Mesenchymal stem cell (in vitro differentiated cells and primary cell): ENCODE data around the gene NDUFAF3.

Experiments used
- DNase-seq: peaks from one replicate; pipeline ENCODE4 v3.0.0-alpha.2; 2013
- H2AFZ ChIP-seq: one replicate; pipeline ENCODE4 v1.6.1; 2013; ENCODE audit warnings: low read depth, mild to moderate bottlenecking, control low read depth, inconsistent platforms, low read length, moderate library complexity
- H2AK5ac ChIP-seq: 2 replicates; pipeline ENCODE4 v1.6.1; 2013; ENCODE audit warnings: low read length, moderate library complexity, mild to moderate bottlenecking, inconsistent platforms; ENCODE audit not compliant: severe bottlenecking
- H2BK120ac ChIP-seq: one replicate; pipeline ENCODE4 v1.6.1; 2013; ENCODE audit warnings: low read depth, mild to moderate bottlenecking, inconsistent platforms, low read length, moderate library complexity
- H2BK12ac ChIP-seq, 2 experiments: one replicate each; pipeline ENCODE4 v1.6.1; 2013; ENCODE audit warnings: inconsistent platforms in 2 of 2, low read length in 2 of 2, mild to moderate bottlenecking in 2 of 2, moderate library complexity in 2 of 2, control low read depth in 1 of 2
- H2BK15ac ChIP-seq: one replicate; pipeline ENCODE4 v1.6.1; 2013; ENCODE audit warnings: mild to moderate bottlenecking, low read depth, inconsistent platforms; ENCODE audit not compliant: poor library complexity, severe bottlenecking
- H2BK5ac ChIP-seq: 2 replicates; pipeline ENCODE4 v1.6.1; 2013; ENCODE audit warnings: low read depth, mild to moderate bottlenecking, low read length, control low read depth, inconsistent platforms; ENCODE audit not compliant: poor library complexity, severe bottlenecking
- H3K14ac ChIP-seq, 2 experiments: one replicate each; pipeline ENCODE4 v1.6.1; 2013; ENCODE audit warnings: inconsistent platforms in 2 of 2, low read length in 2 of 2, control low read depth in 1 of 2, mild to moderate bottlenecking in 1 of 2, moderate library complexity in 1 of 2
- H3K18ac ChIP-seq, 2 experiments: one replicate each; pipeline ENCODE4 v1.6.1; 2013; ENCODE audit warnings: inconsistent platforms in 2 of 2, low read length in 2 of 2, control low read depth in 1 of 2, low read depth in 1 of 2, mild to moderate bottlenecking in 1 of 2
- H3K23ac ChIP-seq, 2 experiments: one replicate each; pipeline ENCODE4 v1.6.1; 2013; ENCODE audit warnings: inconsistent platforms in 2 of 2, low read length in 2 of 2, mild to moderate bottlenecking in 2 of 2, moderate library complexity in 2 of 2, control low read depth in 1 of 2
- H3K27ac ChIP-seq: 2 replicates; pipeline ENCODE4 v1.5.1; 2013; ENCODE audit warnings: mild to moderate bottlenecking, moderate library complexity, low read length, control low read depth, inconsistent platforms; ENCODE audit not compliant: poor library complexity, severe bottlenecking
- H3K27me3 ChIP-seq, 2 experiments: 2 replicates each; pipeline versions ENCODE4 v1.6.1 to v1.7.0; 2013; ENCODE audit warnings: low read length in 2 of 2, mild to moderate bottlenecking in 2 of 2, moderate library complexity in 2 of 2, control low read depth in 1 of 2, inconsistent platforms in 1 of 2; ENCODE audit not compliant: control insufficient read depth in 1 of 2, insufficient read depth in 1 of 2
- H3K36me3 ChIP-seq, 2 experiments: 2 replicates each; pipeline versions ENCODE4 v1.6.1 to v1.7.0; 2013; ENCODE audit warnings: low read length in 2 of 2, control low read depth in 1 of 2, inconsistent platforms in 1 of 2, low read depth in 1 of 2, mild to moderate bottlenecking in 1 of 2; ENCODE audit not compliant: insufficient read depth in 2 of 2, control insufficient read depth in 1 of 2
- H3K4ac ChIP-seq, 2 experiments: one replicate each; pipeline ENCODE4 v1.6.1; 2013; ENCODE audit warnings: inconsistent platforms in 2 of 2, low read length in 2 of 2, mild to moderate bottlenecking in 2 of 2, moderate library complexity in 2 of 2, control low read depth in 1 of 2, low read depth in 1 of 2
- H3K4me1 ChIP-seq: 2 replicates; pipeline ENCODE4 v1.6.1; 2013; ENCODE audit warnings: low read depth, low read length, control low read depth; ENCODE audit not compliant: control insufficient read depth, insufficient read depth
- H3K4me2 ChIP-seq: 2 replicates; pipeline ENCODE4 v1.6.1; 2013; ENCODE audit warnings: low read length, mild to moderate bottlenecking, inconsistent platforms; ENCODE audit not compliant: poor library complexity, severe bottlenecking
- H3K4me3 ChIP-seq, 2 experiments: 2 replicates each; pipeline versions ENCODE4 v1.5.1 to v1.7.0; 2013; ENCODE audit warnings: low read length in 2 of 2, mild to moderate bottlenecking in 2 of 2, control low read depth in 1 of 2, low read depth in 1 of 2; ENCODE audit not compliant: insufficient read depth in 1 of 2
- H3K79me1 ChIP-seq: replicated peaks from 2 replicates; pipeline ENCODE4 v1.6.1; 2013; ENCODE audit warnings: mild to moderate bottlenecking, control low read depth, low read length, inconsistent platforms; ENCODE audit not compliant: poor library complexity, severe bottlenecking
- H3K9ac ChIP-seq: 2 replicates; pipeline ENCODE4 v1.7.0; 2013; ENCODE audit warnings: mild to moderate bottlenecking, low read length, moderate library complexity
- H3K9me3 ChIP-seq: 2 replicates; pipeline ENCODE4 v1.7.0; 2013; ENCODE audit warnings: mild to moderate bottlenecking, low read length; ENCODE audit not compliant: control insufficient read depth
- H4K8ac ChIP-seq: one replicate; pipeline ENCODE4 v1.6.1; 2013; ENCODE audit warnings: inconsistent platforms, mild to moderate bottlenecking, low read length, moderate library complexity
- H4K91ac ChIP-seq: one replicate; pipeline ENCODE4 v1.6.1; 2013; ENCODE audit warnings: mild to moderate bottlenecking, low read length, inconsistent platforms
- WGBS: methylation state at CpG from one replicate; pipeline ENCODE4 v1.1.7; 2013; ENCODE audit warnings: mixed read lengths; 5-methylcytosine and 5-hydroxymethylcytosine counted together

NDUFAF3 gene

GRCh38 chr3:49020330-49021212 is 1.4 kb upstream of the NDUFAF3 start:
- H2BK12ac ChIP-seq, result peak overlapping the region in 1 of 2 experiments; percentile 76

GRCh38 chr3:49021213-49021812 is 608 bp upstream of the NDUFAF3 start:
- Histone ChIP-seq H2AFZ (peak overlapping the region; percentile 15), H3K4me3 (peak overlapping the region; percentile 84 to 94), H4K91ac (peak overlapping the region; percentile 96), H3K4me1 (peaks cover 31% of the 10 kb centered on the region), H3K27ac (peak overlapping the region; percentile 80), H3K14ac (peak overlapping the region in 1 of 2 experiments; percentile 93), H3K9me3 (no peaks in the 10 kb centered on the region), H4K8ac (peak overlapping the region; percentile 96), H2BK5ac (peak overlapping the region; percentile 83), H3K79me1 (peaks cover 21% of the 10 kb centered on the region), H3K27me3 (no peaks in the 10 kb centered on the region), H3K23ac (peak overlapping the region in 1 of 2 experiments; percentile 29), H3K9ac (peak overlapping the region; percentile 99), H3K4ac (peak overlapping the region; percentile 92 to 99), H3K36me3 (peaks cover 44 to 45% of the 10 kb centered on the region in 2 experiments), H3K4me2 (peak overlapping the region; percentile 79), H2BK15ac (peak overlapping the region; percentile 93), H3K18ac (peak overlapping the region; percentile 97 to 98), H2AK5ac (peak overlapping the region; percentile 35), H2BK12ac (peak overlapping the region in 1 of 2 experiments; percentile 75), H2BK120ac (peak overlapping the region; percentile 98)
- under 1% methylated on average over 60 of the region's 60 CpGs for WGBS
- peak; percentile 98 for DNase-seq

More at GRCh38 chr3:49020330-49021212, 1.4 kb upstream of the NDUFAF3 start:
- Histone ChIP-seq H3K18ac (peak overlapping the region; percentile 85 to 93), H3K27ac (peak overlapping the region; percentile 68), H3K9ac (peak overlapping the region; percentile 99), H2AK5ac (peak overlapping the region; percentile 16), H3K9me3 (no peaks in the 10 kb centered on the region), H2BK120ac (no peak overlapping the region), H3K4me2 (peak overlapping the region; percentile 79), H4K8ac (peak overlapping the region; percentile 35), H3K23ac (peak overlapping the region in 1 of 2 experiments; percentile 34), H3K14ac (peak overlapping the region in 1 of 2 experiments; percentile 35), H3K4me3 (peak overlapping the region; percentile 72 to 94), H4K91ac (peak overlapping the region; percentile 57), H3K79me1 (peaks cover 17% of the 10 kb centered on the region), H2BK5ac (peak overlapping the region; percentile 66), H3K36me3 (peaks cover 44 to 45% of the 10 kb centered on the region in 2 experiments), H3K4me1 (peaks cover 31% of the 10 kb centered on the region), H2BK15ac (peak overlapping the region; percentile 17), H3K27me3 (no peaks in the 10 kb centered on the region), H3K4ac (peak overlapping the region; percentile 29 to 84), H2AFZ (no peak overlapping the region)
- 4% methylated on average over 51 of the region's 51 CpGs for WGBS
- peak; percentile 40 for DNase-seq

- H4K8ac ChIP-seq, result no peak overlapping the region
- H2BK15ac ChIP-seq, result no peak overlapping the region
- peak overlapping the region; percentile 99 for H3K9ac ChIP-seq
- peak overlapping the region; percentile 55 for H3K27ac ChIP-seq
- H2AK5ac ChIP-seq, result no peak overlapping the region
- peaks cover 48 to 50% of the 10 kb centered on the region in 2 experiments for H3K36me3 ChIP-seq
- H3K4me1 ChIP-seq, result peaks cover 18% of the 10 kb centered on the region
- H3K4me3 ChIP-seq, result peak overlapping the region; percentile 84 to 94
- no peak overlapping the region for H2BK5ac ChIP-seq
- DNase-seq, result peak; percentile 36
- no peaks in the 10 kb centered on the region for H3K27me3 ChIP-seq
- no peak overlapping the region for H3K14ac ChIP-seq
- no peak overlapping the region for H3K18ac ChIP-seq
- 35% methylated on average over 9 of the region's 12 CpGs for WGBS
- H2AFZ ChIP-seq, result no peak overlapping the region
- no peak overlapping the region for H4K91ac ChIP-seq
- peak overlapping the region in 1 of 2 experiments; percentile 52 for H3K4ac ChIP-seq
- peak overlapping the region; percentile 58 for H3K4me2 ChIP-seq
- H3K79me1 ChIP-seq, result peaks cover 19% of the 10 kb centered on the region
- H3K23ac ChIP-seq, result no peak overlapping the region
- H2BK120ac ChIP-seq, result no peak overlapping the region
- H3K9me3 ChIP-seq, result no peaks in the 10 kb centered on the region
- H2BK12ac ChIP-seq, result no peak overlapping the region
These were observed 809 bp downstream of the NDUFAF3 start for GRCh38 chr3:49022688-49023171.

GRCh38 chr3:49023775-49024174 is 1.9 kb downstream of the NDUFAF3 start:
- no peaks in the 10 kb centered on the region for H3K27me3 ChIP-seq
- H2AFZ ChIP-seq, result no peak overlapping the region
- 94% methylated on average over 4 of the region's 4 CpGs for WGBS
- H3K79me1 ChIP-seq, result peaks cover 23% of the 10 kb centered on the region
- H2BK12ac ChIP-seq, result no peak overlapping the region
- no peak overlapping the region for H2BK5ac ChIP-seq
- peaks cover 56 to 57% of the 10 kb centered on the region in 2 experiments for H3K36me3 ChIP-seq
- no peak overlapping the region for H3K4ac ChIP-seq
- H2BK120ac ChIP-seq, result no peak overlapping the region
- no peak overlapping the region for H2BK15ac ChIP-seq
- H4K91ac ChIP-seq, result no peak overlapping the region
- H3K4me1 ChIP-seq, result peaks cover 25% of the 10 kb centered on the region
- H2AK5ac ChIP-seq, result no peak overlapping the region
- H4K8ac ChIP-seq, result no peak overlapping the region
- no peak overlapping the region for H3K4me3 ChIP-seq
- H3K23ac ChIP-seq, result no peak overlapping the region
- no peak overlapping the region for H3K4me2 ChIP-seq
- no peaks in the 10 kb centered on the region for H3K9me3 ChIP-seq
- H3K27ac ChIP-seq, result no peak overlapping the region
- DNase-seq, result no peak
- H3K18ac ChIP-seq, result no peak overlapping the region
- no peak overlapping the region for H3K9ac ChIP-seq
- H3K14ac ChIP-seq, result no peak overlapping the region
